AG04450 (cell line): ENCODE results near the gene SLC19A1. TPM values are rescaled to one million over a fixed set of nuclear protein-coding genes. Genes with fewer than 3 reads are reported as not detected.

Source experiments
- CTCF ChIA-PET: fragments of 300-600, 350-600 bp; formaldehyde crosslinking; extraction: SDS; loops from one replicate; lab custom pipeline; 2022; ENCODE audit warnings: antibody characterized with exemption, inconsistent platforms; lab: Charles Lee
- POLR2A ChIA-PET: fragments of 350-600 bp; formaldehyde crosslinking; extraction: SDS; loops from one replicate; lab custom pipeline; 2021; ENCODE audit warnings: antibody characterized with exemption, inconsistent platforms; lab: Yijun Ruan, JAX
- DNase-seq: peaks from one replicate; pipeline ENCODE4 v3.0.0-alpha.2; 2011; ENCODE audit warnings: low read depth, low spot score
- H3K27ac ChIP-seq: one replicate; pipeline ENCODE4 v1.5.1; 2012; ENCODE audit warnings: low read depth, low read length, control low read depth
- H3K27me3 ChIP-seq: one replicate; pipeline ENCODE4 v1.6.0; 2012; ENCODE audit warnings: low read length; ENCODE audit not compliant: control insufficient read depth, insufficient read depth
- H3K4me3 ChIP-seq: 2 replicates; pipeline ENCODE4 v1.5.1; 2011; ENCODE audit warnings: mild to moderate bottlenecking, low read depth, low read length, control low read depth
- H3K9me3 ChIP-seq: 2 replicates; pipeline ENCODE4 v1.5.1; 2012; ENCODE audit warnings: low read length; ENCODE audit not compliant: control insufficient read depth, insufficient read depth
- CTCF ChIP-seq: IDR thresholded peaks from 2 replicates; pipeline ENCODE4 v1.5.1; 2011; ENCODE audit warnings: low read depth, low read length, control low read depth, inconsistent platforms
- polyA plus RNA-seq: library from polyadenylated mRNA; depleted of rRNA; stranded (reverse); fragments of >200 nt; gene quantifications from 2 replicates; pipeline ENCODE4 v1.2.3, GENCODE V29; 2011

Gene SLC19A1
- polyA plus RNA-seq, 1 experiment = 4.4 TPM

- ChIA-PET POLR2A (no interaction called here), CTCF (no interaction called here)
- Histone ChIP-seq H3K9me3 (peaks cover 6% of the 10 kb centered on the region; the same call in 1 of the 2 replicates), H3K4me3 (no peak overlapping the region), H3K27me3 (no peaks in the 10 kb centered on the region), H3K27ac (no peak overlapping the region)
- DNase-seq = no peak
- no peak for TF ChIP-seq CTCF
These were observed 60.0 kb downstream of the SLC19A1 start for GRCh38 chr21:45481977-45482898.

DNA sequence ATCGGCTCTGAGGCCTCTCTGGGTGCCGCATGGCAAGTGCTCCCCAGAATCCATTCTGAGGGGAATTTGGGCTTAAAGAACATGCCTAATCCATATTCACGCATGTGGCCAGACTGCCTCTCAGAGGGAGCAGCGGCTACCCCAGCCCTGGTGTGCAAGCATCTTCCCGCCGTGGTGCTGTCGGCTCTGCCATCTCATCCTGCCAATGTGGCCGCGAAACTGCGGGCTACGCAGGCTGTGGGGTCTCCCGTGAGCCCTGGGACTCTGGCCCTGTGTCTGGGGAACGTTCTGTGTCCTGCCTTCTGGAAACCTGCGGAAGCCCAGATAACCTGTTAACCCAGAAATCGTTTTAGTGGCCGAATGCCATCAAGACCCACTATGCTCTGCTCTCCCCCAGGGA lies 60.7 kb downstream of the SLC19A1 start:
- H3K27me3 ChIP-seq = no peaks in the 10 kb centered on the region
- CTCF ChIA-PET = no interaction called here
- H3K4me3 ChIP-seq = no peak overlapping the region
- TF ChIP-seq CTCF = no peak
- no peak overlapping the region for H3K27ac ChIP-seq
- no peak for DNase-seq
- POLR2A ChIA-PET = no interaction called here
- H3K9me3 ChIP-seq = peaks cover 6% of the 10 kb centered on the region; the same call in 1 of the 2 replicates

DNA sequence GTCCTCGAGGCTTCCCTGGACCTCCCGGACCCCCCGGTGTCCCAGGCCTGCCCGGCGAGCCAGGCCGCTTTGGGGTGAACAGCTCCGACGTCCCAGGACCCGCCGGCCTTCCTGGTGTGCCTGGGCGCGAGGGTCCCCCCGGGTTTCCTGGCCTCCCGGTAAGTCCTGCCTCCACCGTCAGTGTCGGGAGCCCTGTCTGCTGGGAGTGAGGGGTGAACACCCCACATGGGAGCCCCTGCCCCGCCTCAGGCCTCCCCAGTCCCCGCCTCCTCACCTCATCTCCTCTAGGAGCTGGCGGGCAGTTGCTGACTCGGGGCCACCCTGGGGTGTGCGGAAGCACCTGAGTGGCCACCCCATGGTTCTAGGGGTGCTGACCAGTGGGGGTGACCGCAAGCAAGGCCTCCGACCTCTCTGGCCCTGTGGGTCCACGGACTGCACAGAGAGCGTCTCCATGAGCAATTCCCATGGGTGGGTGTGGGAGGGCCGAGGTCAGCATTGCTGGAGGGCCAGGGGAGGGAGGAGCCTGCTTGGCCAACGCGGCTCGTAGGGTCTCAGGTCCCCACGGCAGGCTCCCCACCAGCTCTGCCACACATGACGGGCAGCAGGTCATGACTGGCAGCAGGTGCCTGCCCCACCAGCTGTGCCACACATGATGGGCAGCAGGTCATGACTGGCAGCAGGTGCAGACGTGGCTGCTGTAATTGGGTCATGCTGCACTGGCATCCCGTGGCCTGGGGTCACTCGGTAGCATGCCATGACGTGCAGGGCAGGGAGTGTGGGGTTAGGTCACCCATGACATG lies 61.3 kb downstream of the SLC19A1 start:
- ChIA-PET POLR2A (no interaction called here), CTCF (no interaction called here)
- H3K27me3 ChIP-seq = no peaks in the 10 kb centered on the region
- H3K27ac ChIP-seq = no peak overlapping the region
- no peak for TF ChIP-seq CTCF
- H3K4me3 ChIP-seq = no peak overlapping the region
- no peak for DNase-seq
- H3K9me3 ChIP-seq = peaks cover 6% of the 10 kb centered on the region; the same call in 1 of the 2 replicates

DNA sequence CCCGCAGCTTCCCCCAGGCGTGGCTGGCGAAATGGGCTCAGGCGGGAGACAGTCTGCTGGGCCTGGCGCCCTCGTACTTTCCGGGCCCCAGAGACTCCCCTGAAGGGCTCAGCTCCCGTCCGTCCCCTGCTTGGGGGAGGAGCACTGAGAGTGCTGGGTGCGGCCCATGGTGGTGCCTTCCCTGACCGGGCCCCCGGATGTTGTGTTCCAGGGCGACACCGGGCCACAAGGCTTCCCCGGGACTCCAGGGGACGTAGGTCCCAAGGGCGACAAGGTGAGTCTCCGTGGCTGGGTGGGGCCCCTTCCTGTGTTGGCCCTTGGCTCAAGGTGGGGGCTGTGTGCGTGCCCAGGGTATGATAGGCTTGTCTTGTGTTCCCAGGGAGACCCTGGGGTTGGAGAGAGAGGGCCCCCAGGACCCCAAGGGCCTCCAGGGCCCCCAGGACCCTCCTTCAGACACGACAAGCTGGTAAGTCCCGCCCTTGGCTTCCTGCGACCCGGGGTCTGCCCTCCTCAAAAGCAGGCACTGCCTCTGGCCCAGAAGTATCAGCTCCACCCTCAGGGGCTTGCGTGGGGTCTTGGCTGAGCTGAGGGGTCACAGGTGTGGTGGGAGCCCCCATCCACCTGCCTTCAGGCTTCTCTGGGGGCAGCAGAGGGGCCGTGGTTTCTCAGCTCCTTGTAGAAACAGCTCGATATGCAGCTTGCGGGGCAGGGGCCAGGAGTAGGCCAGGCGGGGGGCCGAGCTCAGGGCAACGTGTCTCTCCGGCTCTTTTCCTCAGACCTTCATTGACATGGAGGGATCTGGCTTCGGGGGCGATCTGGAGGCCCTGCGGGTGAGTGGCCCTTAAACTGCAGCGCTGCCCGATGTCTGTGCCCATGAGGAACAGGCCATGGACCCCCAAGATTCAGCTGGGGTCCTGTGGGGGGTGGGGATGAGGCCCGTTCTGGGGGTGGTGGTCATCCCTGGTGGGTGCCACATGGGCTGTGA lies 62.3 kb downstream of the SLC19A1 start:
- Histone ChIP-seq H3K9me3 (peaks cover 6% of the 10 kb centered on the region; the same call in 1 of the 2 replicates), H3K4me3 (no peak overlapping the region), H3K27ac (no peak overlapping the region), H3K27me3 (no peaks in the 10 kb centered on the region)
- TF ChIP-seq CTCF = no peak
- ChIA-PET POLR2A (no interaction called here), CTCF (no interaction called here)
- no peak for DNase-seq
